Stimulated activated CD8-positive, alpha-beta memory T cell treated with anti-CD3 and anti-CD28 coated beads, Interleukin-7, amount 100 ng/mL, for 24 hours (primary cell): ENCODE results near the gene CALN1.
"Not testable (repeated sequence)": the region's sequence is repeated elsewhere in the genome, so short reads cannot be mapped to it uniquely, and the experiment has no call there.

Experiments used
- DNase-seq: peaks from one replicate; pipeline ENCODE4 v3.0.0-alpha.2; 2020; ENCODE audit warnings: low read depth

CALN1 gene

GRCh38 chr7:72408966-72409637, 3.0 kb downstream of the CALN1 start:
- DNase-seq: no peak

DNA sequence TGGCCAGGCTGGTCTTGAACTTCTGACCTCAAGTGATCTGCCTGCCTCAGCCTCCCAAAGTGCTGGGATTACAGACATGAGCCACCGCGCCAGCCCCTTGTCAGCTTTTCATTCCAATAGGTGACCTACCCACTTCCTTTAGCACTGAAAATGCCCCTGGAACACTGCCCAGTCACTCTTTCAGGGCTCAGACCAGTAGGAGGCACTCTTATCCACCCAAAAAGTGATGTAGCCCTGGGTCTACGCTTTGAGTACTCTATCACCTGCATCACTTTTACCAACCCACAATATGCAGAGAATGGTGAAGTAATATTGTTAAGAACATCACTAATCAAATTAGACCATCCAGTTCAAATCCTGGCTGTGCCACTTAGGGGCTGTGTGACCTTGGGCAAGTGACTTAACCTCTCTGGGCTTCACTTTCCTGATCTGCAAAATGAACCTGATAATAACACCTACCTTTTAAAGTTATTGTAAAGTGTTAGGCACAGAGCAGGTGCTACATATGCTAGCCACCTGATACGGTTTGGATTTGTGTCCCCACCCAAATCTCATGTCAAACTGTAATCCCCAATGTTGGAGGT, 5.2 kb downstream of the CALN1 start:
- DNase-seq: no peak

DNA sequence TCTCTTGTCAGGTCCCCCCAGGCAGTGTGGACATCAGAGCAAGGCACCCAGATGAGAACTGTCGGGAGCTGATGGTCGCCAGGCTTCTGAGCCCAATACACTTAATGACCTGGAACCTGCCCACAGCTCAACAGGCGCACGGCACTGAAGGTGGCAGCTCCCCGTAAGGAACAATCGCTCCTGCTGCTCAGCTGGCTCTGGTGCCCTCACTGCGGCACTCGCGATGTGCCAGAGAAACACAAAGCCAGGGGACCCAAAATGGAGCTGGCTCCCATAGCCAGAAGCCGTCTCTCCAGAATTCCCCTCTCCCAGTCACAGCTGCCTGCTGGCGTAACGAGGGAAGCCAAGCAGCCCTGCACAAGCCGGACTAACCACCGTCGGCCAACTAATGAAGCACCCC, 6.3 kb downstream of the CALN1 start:
- no peak for DNase-seq

- DNase-seq: no peak
Observed at GRCh38 chr7:72405418-72405817, 6.7 kb downstream of the CALN1 start.

GRCh38 chr7:72404743-72405142, 7.4 kb downstream of the CALN1 start:
- no peak for DNase-seq

DNA sequence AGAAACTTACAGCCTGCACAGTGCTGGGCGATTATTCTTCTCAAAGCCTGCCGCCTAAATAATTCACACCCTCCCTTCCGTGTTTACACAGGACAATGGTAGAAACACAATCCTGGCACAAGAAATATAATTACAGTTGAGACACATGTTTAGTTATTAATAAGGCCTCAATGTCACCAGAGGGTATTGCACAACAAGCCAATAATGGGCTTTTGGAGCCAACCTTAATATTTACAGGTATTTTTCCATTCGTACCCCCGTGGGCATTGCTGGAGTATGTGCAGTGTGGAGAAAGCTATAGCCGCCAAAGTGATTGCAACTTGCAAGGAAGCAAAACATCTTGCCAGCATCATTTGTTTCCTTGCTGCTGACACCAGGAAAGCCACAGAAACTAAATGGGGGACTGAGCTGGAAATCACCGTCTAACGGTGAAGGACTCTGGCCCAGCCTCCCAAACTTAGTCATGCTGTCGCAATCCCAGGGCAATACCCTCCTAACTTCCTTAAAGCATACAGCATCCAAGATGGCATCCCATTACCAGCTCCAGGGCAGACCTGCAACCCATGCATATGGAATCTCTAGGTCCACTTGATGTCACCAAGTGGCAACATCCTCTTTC, 8.6 kb downstream of the CALN1 start:
- DNase-seq: no peak

DNA sequence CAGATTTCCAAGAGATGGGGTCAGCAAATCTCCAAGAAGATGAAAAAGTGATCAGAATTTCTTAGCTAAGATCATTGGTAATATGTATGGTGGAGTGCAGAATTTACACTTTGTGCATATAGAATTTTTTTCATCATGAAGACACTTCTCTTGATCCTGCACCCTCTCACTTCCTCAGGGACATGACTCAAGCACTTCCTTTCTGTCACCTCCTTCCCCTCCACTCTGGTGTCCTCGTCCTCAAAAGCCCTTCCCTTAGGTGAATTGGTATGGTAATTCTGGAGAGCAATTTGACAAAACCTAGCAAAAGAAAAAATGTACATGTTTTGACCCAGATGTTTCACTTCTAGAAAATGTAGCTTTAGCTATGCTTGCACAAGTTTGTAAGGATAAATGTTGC, 18.1 kb downstream of the CALN1 start:
- DNase-seq: no peak

DNA sequence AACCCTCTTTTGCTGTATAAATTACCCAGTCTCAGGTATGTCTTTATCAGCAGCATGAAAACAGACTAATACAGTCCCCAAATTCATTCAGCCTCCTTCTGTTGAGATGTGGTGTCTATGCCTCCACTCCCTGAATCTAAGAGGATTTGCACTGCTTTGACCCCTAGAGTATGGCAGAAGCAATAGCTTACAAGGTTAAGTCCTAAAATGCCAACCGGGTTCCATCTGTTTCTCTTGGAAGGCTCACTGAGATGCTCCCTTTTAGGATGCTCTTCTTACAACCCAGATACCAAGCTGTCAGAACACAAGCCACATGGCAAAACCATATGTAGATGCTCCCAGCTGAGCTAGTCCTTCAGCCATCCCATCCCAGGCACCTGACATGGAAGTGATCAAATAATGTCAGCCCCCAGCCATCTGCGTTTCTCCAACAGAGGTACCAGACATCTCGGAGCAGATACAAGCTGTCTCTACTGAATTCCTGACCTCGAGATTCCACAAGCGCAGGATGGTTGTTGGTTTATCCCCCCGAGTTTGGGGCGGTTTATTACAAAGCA, 20.2 kb downstream of the CALN1 start:
- DNase-seq: no peak

DNA sequence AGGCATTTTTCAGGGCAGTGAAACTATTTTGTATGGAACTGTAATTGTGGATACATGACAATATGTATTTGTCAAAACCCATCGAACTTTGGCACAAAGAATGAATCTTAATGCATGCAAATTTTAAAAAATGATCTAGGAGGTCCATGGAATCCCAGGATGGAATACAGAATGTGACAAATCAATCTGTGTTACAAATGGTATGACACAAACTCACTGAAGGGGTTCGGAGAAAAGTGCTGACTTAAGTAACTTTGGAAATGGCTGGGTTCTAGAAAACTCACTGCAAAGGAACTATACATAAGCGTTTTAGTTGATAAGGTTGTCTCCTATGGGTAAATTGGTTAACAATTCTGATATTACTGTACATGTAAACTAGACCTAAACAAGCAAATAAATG, 26.0 kb downstream of the CALN1 start:
- DNase-seq: no peak

DNA sequence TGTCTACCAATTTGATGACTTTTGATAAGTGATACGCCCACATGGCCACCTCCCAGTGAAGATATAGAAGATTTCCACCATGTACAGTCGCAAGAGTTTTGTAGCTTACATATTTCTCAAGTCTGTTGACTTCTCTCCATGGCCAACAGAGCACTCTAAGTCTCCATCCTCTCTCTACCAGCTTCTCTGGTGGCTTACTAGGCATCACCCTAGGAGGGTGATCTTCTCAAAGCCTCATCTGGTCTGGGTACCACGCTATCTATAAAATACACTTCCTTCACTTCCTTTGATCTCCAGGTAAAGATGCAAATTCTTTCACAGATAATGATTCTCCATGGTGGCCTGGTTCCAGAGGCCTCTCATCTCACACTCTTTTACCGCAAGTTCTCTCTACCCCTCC, 49.9 kb downstream of the CALN1 start:
- DNase-seq: no peak

DNA sequence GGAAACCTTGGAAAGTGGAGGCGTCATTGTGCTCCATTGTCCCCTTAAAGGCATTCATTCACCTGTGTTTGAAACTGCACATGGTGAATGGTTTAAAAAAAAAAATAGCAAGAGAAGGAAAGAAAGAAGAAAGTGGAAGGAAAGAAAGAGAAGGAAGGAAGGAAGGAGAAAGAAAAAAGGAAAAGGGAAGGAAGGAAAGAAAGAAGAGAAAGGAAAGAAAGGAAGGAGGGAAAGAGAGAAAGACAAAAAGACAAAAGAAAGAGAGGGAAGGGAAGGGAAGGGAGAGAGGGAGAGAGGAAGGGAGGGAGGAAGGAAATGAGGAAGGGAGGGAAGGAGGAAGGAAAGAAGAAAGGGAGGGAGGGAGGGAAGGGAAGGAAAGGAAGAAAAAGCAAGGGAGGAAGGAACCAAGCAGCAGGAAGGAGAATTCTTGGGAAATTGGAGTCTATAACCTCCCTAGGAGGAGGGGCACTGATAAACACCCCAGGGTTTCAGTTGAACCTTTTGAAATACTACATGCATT, 66.9 kb downstream of the CALN1 start:
- DNase-seq: no peak

DNA sequence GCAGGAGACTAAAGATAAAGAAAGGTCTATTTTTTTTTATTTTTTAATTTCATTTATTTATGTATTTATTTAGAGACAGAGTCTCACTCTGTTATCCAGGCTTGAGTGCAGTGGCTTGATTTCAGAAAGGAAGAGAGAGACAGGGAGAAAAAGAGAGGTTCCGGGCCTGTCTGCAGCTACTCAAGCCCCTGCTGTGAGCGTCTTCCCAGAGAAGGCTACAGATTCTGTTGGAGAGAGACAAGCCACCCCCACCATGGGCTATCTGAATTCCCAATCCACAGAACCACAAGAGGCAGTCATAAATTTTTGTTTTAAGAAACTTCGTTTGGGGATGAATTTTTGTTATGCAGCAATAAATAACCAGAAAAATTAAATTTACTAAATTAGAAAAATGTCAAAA, 68.1 kb downstream of the CALN1 start:
- DNase-seq: no peak

DNA sequence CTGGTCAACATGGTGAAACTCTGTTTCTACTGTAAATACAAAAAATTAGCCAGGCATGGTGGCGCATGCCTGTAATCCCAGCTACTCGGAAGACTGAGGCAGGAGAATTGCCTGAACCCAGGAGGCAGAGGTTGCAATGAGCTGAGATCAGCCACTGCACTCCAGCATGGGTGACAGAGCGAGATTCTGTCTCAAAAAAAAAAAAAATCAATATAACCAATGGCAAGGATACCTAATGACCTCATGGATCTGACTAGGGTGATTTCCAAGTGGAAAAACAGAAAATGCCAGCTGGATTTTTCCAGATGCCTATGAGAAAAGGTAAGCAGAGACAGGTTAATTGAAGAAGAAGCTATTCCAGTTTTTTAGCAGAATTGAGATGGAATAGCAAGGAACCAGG, 68.8 kb downstream of the CALN1 start:
- not testable (repeated sequence) for DNase-seq

DNA sequence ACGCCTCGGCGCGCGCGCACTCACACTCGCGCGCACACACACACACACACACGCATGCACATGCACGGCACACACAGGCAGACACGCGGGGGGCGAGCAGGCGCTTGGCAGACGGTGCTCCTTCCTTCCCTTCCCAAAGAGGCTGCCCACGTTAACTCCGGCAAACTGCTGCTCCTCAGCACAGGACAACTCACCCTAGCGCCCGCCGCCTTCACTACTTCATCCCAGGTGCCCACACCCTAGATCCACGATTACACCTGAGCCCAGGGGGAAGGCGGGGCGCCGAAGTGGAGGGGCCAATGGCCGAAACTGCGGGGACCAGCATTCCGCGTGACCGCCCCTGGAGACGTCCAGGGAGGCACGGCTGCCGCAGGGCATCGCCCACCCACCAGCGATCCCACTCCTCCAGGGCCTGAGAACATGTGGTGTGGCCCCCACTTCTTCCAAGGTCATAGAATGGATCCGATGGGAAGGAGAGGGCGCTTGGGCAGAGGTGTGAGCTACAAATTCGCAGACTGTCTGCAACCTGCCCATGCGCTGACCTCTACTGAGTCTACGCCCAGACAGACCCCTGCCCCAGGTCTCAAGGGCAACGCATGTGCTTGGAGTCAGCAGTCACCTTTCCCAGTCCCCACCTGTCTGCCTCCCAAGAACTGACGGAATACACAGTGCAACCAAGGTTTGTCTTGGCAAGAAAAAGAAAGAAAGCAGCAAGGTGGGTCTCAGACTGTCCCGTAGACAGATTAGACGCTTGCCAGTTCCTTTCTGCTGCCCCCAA, 74.6 kb downstream of the CALN1 start:
- no peak for DNase-seq

DNA sequence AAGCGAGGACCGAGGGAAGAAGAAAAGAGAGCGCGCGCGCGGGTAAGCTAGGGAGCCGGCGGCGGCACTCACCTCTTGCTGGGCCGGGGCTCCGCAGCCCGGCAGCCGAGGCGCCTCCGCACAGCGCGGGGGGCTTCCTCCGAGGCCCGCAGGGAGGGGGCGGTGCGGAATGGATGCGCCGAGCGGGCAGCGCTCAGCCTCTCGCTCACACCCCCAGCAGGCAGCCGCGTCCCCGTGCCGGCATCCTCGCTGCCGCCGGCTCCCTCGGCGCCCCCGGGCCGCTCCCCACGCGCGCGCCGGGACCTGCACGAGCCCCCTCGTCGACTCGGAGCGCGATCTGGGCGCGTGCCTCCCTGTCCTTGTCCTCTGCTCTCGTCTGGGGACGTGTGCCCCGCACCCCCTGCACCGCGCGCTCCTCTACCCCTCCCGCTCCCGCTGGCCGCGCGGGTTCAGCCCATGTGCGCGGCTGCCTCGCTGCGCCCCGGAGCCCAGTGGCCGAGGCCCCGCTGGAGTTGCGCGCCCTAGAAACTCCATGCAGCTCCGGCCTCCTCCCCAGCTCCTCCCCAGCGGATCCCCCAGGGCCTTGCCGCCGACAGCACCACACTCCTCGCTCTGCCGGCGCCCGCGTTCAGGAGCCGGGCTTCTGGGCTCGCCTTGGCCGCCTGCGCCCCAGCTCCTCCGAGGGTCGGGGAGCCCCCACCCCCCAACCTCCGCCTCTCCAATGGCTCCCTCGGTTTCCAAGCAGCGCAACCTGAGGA, 75.3 kb downstream of the CALN1 start:
- DNase-seq: no peak

DNA sequence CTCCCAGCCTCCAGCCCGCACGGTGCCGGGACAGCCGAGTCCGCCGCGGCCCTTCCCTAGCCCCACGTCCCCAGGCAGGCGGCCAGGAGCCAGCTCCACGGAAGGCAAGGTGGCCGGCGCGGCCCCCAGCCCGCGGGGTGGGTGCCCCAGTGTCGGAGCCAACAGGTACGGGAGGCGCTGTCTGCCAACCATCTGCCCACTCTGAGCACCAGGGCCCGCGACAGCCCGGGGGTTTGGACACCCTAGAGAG, 75.8 kb downstream of the CALN1 start:
- DNase-seq: no peak

DNA sequence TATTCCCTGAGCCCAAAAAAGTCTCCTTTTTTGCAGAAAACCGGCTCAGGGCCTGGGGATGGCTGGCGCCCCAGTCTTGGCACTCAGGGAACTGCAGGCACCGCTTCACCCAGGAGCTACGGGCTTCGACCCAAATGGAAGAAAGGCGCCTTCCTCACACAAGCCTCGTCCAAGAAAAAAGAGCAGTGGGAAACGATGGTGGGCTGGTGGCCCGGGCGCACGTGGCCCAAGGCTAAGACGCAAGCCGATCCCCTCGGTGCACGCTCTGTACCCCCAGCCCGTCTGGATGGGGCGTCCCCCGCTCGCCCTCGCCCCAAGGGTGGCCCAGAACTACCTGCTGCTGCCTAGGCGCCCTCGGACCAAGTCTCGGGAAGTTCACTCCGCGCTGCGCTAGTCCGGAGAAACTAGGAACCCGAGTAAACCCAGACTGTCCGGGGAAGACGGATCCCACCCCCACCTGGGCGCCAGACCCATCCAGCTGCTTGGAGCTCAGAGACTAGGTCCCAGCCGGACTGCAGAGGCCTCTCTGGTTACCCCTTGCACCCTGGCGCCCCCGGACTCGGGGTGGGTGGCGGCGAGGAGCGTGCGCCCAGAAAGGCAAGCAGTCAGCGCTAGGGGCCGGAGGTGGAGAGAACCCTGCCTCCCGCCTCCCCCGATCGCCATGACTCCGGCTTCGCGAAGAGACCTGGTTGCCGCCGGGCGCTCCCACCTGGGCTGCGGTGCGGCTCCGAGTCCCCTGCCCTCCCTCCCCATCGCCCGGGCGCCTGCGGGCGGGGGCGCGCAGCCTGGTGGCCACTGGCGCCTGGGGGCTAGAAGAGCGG, 76.4 kb downstream of the CALN1 start:
- no peak for DNase-seq

- DNase-seq: no peak
Observed at GRCh38 chr7:72334698-72335097, 77.4 kb downstream of the CALN1 start.

GRCh38 chr7:72334066-72334465, 78.1 kb downstream of the CALN1 start:
- DNase-seq: no peak

- DNase-seq: no peak
Observed at GRCh38 chr7:72326811-72327210, 85.3 kb downstream of the CALN1 start.

DNA sequence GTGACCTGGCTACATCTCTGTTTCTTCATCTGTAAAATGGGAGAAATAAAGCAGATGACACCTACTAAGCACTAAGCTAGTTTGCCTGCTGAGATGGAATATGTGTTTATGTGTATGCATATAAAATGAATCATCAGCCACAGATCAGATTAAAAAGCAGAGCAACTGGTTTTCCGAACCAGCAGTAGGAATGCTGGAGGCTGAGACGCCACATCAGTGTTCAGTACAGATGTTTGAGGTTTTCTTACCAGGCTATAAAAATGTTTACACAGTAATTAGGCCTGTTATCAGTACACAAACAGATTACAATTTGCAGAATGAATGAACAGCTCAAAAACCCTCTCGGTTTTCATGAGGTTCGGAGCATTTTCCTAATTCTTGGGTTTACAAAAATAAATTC, 85.8 kb downstream of the CALN1 start:
- DNase-seq: no peak
